Stimulated activated CD8-positive, alpha-beta memory T cell treated with anti-CD3 and anti-CD28 coated beads, Interleukin-2, amount 100 ng/mL, for 1 hour (primary cell): ENCODE data around the gene FKBP5.
"Not testable (repeated sequence)": the region's sequence is repeated elsewhere in the genome, so short reads cannot be mapped to it uniquely, and the experiment has no call there.

Experiments
- DNase-seq, 2 donors: peaks; one replicate each; pipeline ENCODE4 v3.0.0-alpha.2; 2020; ENCODE audit warnings: low read depth in 2 of 2

FKBP5 gene

DNA sequence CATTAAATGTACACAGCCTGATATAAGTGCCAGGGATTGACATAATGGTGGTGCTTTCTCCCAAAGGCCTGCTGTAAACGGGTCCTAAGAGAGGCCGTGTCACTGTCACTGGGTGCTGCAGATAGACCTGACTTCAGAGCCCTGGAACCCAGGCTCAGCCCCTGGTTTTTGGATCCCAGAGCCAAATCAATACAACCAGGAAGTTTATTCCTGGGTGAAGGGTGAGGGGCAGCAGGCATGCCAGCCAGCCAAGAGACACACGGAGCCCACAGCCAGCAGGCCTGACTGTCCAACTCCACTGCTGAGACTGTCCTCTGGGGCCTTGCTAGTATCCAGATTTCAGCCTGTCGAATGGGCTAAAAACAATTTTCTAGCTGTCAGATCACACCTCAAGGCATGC, 35.3 kb upstream of the FKBP5 start:
- DNase-seq = no peak

DNA sequence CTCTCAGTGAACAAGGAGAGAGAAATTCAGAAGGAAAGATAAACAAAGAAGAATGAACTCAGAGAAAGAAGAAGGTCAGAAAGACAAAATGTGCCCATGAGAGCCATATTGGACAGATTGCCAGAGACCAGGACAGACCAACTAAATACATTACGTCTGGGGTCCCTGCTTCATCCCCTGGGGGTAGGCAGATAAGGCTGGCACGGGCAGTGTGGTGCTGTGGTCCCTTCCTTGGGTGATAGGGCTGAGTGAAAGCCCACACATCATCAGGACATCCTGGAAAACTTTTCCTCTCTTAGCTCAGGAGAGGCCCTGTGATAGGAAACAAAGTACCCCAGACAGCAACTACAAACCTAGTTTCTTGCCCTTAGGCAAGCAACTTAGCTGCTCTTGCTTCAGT, 34.9 kb upstream of the FKBP5 start:
- DNase-seq = no peak

DNA sequence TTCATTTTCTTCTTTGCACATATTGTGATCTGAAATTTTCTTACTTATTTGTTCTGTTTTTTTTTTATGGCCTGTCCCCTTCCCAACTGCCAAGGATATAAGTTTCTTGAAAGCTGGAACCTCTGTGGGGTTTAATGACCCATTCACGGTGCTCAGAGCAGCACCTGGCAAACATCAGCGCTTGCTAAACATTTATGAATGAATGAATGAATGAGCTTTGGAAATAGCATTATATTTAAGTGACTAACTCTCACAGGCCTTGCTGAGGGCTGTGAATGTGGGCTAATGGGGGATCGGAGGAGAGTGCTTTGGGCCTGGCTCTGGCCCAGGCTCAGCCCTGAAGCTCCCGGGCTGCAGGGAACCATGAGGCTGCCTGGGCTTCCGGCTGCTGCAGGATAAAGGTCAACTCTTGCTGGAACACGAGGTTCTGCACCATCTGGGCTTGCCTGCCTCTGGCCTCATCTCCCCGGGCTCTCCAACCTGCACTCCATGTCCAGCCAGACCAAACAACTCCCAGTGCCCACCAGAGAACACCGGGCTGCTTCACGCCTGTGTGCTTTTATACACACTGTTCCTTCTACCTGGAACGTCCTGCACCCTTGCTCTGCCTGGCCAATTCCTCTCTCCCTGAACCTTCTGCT, 33.5 kb upstream of the FKBP5 start:
- no peak for DNase-seq

DNA sequence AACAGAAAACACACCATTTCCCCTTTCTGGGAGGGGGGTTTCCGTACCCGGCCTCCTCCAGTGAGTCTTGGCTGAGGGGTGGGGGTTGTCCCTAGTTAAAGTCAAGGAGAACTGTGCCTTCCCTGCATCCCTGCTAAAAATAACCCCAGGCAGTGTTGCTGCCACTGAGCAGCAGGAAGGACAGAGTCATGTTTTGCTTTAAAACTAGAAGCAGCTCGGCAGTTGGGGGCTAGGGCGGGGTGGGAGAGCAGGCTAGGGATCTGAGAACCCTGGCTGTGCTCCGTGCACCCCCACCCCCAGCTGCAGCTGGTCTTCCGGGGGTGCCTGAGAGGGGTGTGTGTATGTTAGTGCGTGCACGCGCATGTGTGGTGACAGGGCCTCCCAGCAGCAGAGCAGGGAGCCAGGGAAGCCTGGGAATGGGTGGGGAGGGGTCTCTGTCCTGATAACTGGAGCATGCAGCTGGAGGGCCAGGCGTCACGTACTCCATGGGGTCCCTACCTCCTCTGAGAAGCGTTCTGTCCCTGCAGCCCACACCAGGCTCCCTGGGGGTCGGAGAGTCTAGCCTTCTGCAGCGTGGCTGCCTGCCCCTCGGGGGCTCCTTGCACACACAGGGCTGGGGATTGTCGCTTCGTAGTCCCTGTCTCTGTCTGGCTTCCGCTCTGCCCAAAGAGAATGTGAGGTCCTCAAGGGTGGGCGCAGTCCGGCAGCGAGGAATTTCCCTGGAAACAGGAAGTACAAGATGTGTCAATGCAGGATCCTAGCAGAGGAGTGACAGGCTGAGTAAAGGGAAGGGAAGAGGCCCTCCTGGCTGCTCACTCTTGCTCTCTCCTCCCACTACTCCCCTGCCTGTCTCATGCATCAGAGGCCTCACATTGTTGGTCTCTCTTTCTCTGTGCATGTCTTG, 31.4 kb upstream of the FKBP5 start:
- no peak for DNase-seq

DNA sequence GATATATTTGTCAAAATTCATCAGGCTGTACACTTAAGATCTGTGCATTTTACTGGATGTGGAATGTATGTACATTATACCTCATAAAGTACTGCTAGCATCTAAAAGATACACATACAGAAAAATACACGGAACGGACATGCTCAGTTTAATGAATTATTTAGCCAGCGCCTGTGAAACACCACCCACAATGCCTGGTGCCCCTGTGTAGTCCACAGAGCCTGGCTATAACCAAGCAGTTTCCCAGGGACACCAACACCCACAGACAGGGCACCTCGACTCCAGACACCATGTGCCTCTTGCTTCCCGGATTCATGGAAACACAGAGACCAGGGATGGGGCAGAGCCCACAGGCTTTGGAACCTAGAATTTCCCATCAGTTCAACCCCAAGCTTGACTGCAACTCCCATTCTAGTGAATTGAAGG, 30.7 kb upstream of the FKBP5 start:
- DNase-seq = no peak

DNA sequence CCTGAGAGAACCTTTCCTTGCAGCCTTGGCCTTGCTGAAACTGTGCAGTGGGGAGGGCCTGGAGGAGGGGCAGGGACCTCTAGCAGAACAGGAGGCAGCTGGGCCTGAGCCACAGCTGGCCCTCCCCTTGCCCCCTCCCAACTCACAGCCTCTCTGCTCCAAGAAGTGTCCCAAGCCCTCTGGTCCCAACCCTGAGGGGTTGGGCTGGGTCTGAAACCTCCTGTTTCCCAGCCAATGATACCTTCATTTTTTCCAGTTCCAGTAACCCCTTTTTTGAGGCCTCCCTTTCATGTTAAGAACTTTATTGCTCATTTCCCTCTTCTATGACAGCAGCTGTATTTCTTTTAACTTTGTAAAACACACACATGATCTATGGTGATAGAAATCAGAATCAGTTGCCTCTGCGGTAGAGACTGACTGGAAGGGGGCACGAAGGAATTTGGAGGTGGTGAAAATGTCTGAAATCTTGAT, 30.2 kb upstream of the FKBP5 start:
- no peak for DNase-seq

DNA sequence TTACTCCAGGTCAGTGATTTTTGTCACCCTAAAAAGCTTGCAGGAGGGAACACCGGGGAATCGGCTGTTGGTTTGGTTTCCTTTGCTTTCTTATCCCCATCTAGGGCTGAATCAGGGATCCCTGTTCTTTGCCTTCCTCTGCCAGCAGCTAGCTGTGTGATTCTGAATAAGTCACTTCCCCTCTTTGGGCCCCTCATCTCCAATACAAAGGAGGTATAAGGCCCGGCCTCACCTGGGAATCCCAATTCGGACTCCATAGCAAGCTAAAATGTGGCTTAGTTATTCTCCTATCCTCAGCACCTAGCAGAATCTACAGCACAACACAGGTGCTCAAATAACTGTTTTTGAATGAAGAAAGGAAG, 29.6 kb upstream of the FKBP5 start:
- no peak for DNase-seq

DNA sequence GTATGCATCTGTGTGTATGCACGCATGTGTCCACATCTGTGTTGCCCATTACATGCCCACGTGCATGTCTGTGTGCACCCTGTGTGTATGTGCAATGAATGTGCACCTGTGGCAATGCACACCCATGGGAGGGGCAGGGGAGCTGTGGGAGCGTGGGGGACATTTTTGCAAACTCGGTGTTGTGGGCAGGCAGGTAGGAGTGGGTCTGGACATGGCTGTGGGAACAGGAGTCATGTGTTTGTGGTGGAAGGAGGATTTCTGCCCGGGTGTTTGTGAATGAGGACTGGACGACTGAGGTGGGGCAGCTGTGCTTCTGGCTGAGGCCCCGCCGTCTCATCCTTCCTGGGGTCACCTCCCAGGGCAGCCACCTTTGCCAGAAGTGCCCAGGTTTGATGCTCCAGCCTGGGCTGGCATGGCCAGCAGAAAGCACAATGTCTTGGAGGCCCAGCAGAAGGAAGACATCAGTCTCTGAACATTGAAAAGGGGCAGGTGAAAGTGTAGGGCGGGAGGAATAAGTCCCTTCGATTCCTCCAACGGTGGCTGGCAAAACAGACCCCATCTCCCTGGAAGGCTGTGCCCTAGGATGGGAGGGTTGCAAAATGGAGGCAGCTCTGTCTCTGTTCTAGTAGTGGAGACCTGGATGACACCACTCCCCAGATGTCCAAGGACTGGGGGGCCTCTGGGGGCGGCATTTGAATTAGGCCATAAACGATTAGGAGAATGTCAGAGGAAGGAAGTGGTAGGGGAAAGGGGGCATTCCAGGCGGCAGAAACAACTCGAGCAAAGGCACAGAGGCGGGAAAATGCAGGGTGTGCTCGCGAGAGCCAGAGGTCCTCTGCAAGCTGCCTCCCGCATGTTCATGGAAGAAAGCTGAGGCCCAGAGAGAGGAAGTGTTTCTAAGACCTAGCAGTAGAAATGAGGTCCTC, 29.0 kb upstream of the FKBP5 start:
- DNase-seq = no peak

DNA sequence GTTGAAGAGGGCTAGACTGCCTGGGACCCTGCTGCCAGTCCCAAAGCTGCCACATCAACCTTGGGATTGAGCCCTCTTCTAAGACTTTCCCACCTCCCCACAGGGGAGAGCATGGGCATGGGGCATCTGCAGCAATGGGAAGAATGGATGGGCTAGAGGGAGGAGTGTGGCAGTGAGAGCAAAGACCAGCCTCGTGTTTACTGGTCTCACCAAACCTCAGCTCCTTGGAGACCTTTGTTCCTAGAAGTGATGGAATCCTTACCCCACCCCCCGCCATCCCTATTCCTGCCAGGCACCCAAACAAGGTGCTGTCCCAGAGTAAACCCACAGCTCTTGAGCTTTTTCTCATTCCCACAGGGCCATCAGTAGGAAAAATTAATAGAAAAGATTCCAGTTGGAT, 28.1 kb upstream of the FKBP5 start:
- DNase-seq = no peak

DNA sequence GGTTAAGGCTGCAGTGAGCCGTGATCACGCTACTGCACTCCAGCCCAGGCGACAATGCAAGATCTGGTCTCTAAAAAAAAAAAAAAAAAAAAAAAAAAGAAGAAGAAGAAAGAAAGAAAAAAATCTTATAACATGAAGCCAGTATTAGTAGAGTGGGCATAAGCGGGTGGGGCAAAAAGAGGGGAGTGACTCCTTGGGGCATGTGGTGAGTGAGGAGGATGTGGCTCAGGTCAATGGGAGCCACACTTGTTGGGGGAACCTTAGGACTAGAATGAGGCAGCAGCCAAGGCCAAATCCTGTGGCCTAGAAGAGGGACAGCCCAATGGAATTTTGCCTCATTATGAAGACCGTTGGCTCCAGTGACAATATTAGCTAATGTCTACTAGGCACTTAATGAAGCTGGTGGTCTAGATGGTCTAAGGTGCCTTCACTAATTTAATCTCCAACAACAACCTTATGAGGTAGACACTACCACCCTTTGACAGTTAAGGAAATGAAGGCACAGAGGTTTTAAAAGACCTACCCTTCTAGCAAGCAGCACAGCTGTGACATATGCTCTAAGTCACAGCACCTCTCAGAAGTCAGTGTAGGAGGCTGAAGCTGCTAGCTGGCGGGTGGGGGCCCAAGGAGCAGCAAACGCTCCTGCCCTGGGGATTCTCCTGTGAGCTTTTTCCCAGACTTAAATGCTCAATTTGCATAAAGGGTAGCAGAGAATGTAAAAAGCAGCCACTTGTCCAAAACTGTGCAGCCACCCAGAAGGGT, 24.5 kb upstream of the FKBP5 start:
- DNase-seq = no peak

DNA sequence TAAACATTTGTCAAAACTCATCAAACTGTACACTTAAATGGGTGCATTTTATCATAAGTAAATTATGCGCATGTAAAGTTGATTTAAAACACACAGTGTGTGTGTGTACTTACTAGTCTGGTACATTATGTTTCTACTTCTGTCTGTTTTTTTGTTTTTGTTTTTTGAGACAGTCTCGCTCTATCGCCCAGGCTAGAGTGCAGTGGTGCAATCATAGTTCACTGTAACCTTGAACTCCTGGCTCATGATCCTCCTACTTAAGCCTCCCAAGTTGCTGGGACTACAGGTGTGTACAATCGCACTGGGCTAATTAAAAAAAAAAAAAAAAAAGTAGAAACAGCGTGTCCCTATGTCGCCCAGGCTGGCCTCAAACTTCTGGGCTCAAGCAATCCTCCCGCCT, 23.0 kb upstream of the FKBP5 start:
- no peak for DNase-seq

DNA sequence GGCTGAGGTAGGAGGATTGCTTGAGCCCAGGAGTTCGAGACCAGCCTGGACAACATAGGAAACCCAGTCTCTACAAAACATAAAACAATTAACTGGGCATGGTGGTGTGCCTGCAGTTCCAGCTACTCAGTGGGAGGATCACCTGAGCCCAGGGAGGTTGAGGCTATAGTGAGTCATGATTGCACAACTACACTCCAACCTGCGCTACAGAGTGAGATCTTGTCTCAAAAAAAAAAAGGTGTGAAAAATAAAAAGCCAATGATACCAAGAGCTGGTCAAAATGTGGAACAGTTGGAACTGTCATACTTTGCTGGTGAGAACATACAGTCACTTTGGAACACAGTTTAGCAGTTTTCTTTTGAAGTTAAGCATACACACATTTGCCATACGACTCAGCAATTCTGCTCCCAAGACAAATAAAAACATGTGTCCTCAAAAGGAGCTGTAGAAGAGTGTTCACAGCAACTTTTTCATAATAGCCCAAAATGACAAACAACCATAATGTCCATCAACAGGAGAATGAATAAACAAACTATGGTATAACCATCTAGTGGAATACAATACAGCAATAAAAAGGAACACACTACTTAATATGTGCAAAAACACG, 21.6 kb upstream of the FKBP5 start:
- DNase-seq = no peak

DNA sequence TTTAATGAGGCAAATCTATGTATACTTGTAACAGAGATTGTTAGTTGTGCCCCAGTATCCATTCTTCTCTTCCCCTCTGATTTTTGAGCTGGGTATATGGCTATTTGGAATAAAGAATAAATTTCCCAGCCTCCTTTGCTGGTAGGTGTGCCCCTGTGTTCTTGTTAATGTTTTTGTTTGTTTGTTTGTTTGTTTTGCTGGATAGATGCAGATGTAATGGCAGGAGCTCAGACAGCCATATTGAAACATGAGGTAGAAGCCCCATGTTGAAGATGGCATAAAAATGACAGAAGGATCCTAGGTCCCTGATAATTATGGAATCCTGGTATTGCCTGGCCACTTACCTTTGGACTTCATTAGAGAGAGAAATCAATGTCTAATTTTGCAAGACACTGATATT, 19.9 kb upstream of the FKBP5 start:
- no peak for DNase-seq

DNA sequence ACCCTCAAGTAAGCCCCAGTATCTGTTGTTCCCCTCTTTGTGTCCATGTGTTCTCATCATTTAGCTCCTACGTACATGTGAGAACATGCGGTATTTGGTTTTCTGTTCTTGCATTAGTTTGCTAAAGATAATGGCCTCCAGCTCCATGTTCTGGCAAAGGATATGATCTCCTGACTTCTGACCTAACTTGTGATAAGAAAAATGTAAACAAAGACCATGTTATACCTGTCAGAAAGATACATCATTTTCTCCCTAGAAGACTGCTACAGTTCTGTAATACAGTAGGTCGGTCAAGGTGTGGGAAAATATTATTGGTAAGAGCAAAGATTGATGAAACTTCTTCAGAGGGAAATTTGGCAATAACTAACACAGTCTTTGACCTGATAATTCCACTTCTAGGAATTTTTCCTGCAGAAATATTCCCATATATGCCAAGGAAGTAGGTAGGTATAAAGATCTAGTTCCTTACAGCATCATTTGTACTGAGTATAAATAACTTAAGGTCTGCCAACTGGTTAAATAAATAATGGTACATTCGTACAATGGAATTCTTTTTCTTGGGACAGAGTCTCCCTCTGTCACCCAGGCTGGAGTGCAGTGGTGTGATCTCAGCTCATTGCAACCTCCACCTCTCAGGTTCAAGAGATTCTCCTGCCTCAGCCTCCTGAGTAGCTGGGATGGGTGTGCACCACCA, 19.1 kb upstream of the FKBP5 start:
- DNase-seq = no peak

DNA sequence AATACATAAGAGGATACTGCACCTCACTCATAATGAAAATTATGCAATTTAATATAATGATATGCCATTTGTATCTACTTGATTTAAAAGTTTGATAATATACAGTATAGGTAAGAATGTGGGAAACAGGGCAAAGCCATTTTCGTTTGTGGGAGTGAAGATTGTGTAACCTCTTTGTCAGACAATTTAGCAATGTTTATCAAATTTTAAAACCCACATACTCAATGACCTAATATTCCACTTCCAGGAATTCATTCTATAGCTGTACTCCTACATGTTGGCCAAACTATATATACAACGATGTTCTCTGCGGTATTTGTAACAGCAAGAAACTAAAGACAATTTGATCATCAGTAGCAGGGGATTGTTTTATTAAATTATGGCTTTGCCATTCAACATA, 17.8 kb upstream of the FKBP5 start:
- no peak for DNase-seq

DNA sequence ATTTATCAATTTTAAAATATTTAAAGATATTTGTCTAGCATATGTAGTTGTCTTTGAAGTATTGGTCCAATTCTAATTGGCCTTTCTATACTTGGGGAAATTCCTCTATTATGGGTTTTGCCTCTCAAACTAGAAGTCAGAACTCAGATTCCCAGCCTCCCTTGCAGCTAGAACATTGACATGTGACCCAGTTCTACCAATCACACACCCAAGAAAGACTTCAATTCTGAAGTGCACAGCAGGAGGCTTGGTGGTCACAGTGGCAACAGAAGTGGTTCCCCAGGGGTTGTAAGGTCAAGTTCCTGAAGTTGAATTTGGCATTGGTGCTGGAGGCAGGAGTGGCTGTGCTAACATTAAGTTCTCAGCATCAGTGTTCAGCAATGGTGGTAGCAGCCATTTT, 14.8 kb upstream of the FKBP5 start:
- no peak for DNase-seq

DNA sequence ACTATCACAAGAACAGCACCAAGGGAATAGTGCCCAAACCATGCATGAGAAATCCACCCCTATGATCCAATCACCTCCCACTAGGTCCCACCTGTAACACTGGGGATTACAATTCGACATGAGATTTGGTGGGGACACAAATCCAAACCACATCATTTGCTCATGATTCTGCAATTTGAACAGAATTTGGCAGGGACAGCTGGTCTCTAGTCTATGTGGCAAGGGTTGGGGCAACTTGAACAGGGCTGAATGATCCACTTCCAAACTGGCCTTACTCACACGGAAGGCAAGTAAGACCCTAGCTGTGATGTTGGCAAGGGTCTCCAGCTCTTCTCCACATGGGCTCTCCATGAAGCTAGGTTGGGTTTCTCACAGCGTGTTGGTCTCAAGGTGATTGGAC, 10.1 kb upstream of the FKBP5 start:
- DNase-seq = no peak

DNA sequence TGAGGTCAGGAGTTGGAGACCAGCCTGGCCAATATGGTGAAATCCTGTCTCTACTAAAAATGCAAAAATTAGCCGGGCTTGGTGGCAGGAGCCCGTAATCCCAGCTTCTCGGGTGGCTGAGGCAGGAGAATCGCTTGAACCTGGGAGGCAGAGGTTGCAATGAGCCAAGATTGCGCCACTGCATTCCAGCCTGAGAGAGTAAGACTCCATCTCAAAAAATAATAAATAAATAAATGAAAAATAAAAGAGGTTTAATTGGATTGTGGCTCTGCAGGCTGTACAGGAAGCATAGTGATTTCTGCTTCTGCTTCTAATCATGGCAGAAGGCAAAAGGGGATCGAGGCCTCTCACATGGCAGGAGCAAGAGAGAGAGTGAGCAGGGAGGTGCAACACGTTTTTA, 9.7 kb upstream of the FKBP5 start:
- DNase-seq = not testable (repeated sequence)

DNA sequence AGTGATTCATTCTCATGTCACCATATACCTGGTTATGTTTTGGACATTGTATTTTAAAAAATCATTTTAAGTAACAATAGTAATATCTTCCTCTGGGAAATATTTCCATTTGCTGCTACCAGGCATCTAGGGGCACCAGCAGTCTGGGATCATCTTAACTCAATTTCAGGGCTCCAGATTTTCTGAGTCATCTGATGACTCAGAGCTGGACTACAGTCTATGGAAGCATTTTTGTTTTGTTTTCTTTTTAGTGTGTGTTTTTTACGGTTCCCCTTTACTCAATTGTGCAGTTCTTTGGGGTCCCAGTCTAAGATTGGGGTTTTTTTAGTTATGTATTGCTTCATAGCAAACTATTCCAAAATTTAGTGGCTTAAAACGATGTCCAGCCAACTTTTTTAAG, 5.7 kb upstream of the FKBP5 start:
- DNase-seq = no peak

DNA sequence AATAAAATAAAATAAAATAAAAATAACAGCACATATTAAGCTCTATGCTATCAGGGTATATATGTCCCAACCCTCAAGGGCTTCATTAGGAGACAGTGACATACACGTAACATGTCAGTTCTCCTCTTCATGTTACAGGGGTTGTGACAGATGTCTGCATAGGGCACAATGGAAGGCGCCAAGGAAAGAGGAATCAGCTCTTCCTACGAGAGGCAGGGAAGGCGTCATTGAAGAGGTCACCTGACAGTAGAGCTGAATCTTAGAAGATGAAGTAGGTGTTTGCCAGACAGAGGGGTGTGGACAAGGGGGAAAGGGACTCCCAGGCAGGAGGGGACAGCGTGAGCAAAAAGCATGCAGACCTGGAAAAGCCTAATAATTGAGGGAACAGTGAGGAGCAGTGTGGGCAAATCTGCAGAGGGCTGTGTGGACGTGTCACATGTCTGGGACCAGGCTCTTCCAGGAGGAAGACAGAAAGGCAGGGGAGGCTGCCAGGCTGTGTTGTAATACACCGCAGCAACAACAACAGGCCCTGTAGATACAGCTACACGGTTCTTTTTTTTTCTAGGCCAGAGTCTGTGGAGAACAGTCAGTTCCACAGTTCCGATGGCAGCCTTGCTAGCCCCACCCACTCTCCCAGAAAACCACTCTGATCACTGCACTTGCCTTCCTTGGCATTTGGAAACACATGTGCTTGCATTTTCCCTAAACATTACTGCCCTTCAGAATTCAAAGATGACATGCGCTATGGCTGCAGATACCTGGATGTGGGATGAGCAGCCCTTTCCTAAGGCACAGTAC, 2.5 kb upstream of the FKBP5 start:
- DNase-seq = no peak
